A673 (cell line): ENCODE data around the gene CYP46A1. TPM values are rescaled to one million over a fixed set of nuclear protein-coding genes. Genes with fewer than 3 reads are reported as not detected.

Source experiments
- BruUV-seq: library from RNA; stranded (reverse); fragments of 400-500 nt; replicated peaks from 2 replicates; lab custom pipeline; 2021; lab: Mats Ljungman, UMichigan
- CTCF ChIA-PET: fragments of 300-600 bp; sonication (Branson Sonifier 250); formaldehyde crosslinking; loops from one replicate; lab custom pipeline; 2022; ENCODE audit warnings: antibody characterized with exemption; lab: Charles Lee
- POLR2A ChIA-PET: fragments of 300-600 bp; sonication (Branson Sonifier 250); formaldehyde crosslinking; loops from one replicate; lab custom pipeline; 2022; ENCODE audit warnings: antibody characterized with exemption; ENCODE audit not compliant: low non-redundant PET; lab: Charles Lee
- DNase-seq: peaks from one replicate; pipeline ENCODE4 v3.0.0-alpha.2; 2015; ENCODE audit warnings: low spot score
- H3K27ac ChIP-seq: fragments of 200-600 bp; sonication (generic); 2 replicates; pipeline ENCODE4 v1.5.1; 2016; ENCODE audit warnings: mixed run types, low read depth, mild to moderate bottlenecking, mixed read lengths, antibody characterized with exemption, low read length; ENCODE audit not compliant: poor library complexity, severe bottlenecking
- H3K27me3 ChIP-seq: fragments of 200-600 bp; sonication (generic); replicated peaks from 2 replicates; pipeline ENCODE4 v1.6.1; 2017; ENCODE audit warnings: mixed run types, low read depth, mild to moderate bottlenecking, mixed read lengths, antibody characterized with exemption, low read length; ENCODE audit not compliant: insufficient read depth, poor library complexity
- H3K36me3 ChIP-seq: fragments of 200-600 bp; sonication (generic); 2 replicates; pipeline ENCODE4 v1.6.1; 2016; ENCODE audit warnings: mixed run types, mild to moderate bottlenecking, mixed read lengths, antibody characterized with exemption, low read length; ENCODE audit not compliant: insufficient read depth, poor library complexity, severe bottlenecking
- H3K4me1 ChIP-seq: fragments of 200-600 bp; sonication (generic); 2 replicates; pipeline ENCODE4 v1.6.1; 2017; ENCODE audit warnings: mixed run types, mild to moderate bottlenecking, mixed read lengths, antibody characterized with exemption, low read length; ENCODE audit not compliant: insufficient read depth, poor library complexity, severe bottlenecking
- H3K4me3 ChIP-seq: fragments of 200-600 bp; sonication (generic); 2 replicates; pipeline ENCODE4 v1.5.1; 2016; ENCODE audit warnings: low read depth, mixed run types, mild to moderate bottlenecking, mixed read lengths, low read length; ENCODE audit not compliant: poor library complexity, severe bottlenecking
- H3K9me3 ChIP-seq: fragments of 200-600 bp; sonication (generic); 2 replicates; pipeline ENCODE4 v1.6.1; 2016; ENCODE audit warnings: mixed run types, low read depth, mild to moderate bottlenecking, mixed read lengths, antibody characterized with exemption, low read length; ENCODE audit not compliant: poor library complexity, severe bottlenecking
- CTCF ChIP-seq: fragments of 300-800, 200-600 bp; sonication (generic); conservative IDR thresholded peaks from 2 replicates; pipeline ENCODE4 v1.5.1; 2017; ENCODE audit warnings: low read depth, mild to moderate bottlenecking, antibody characterized with exemption, low read length, moderate library complexity, mixed read lengths
- EZH2 ChIP-seq: fragments of 200-600 bp; sonication (generic); IDR thresholded peaks from 2 replicates; pipeline ENCODE4 v1.6.1; 2017; ENCODE audit warnings: borderline replicate concordance, low read depth, mild to moderate bottlenecking, mixed read lengths, antibody characterized with exemption, low read length; ENCODE audit not compliant: poor library complexity, severe bottlenecking
- intact Hi-C: fragments of 100-400 bp; cut with micrococcal nuclease; formaldehyde crosslinking; loops from one replicate; pipeline ENCODE4 v1.10.0; 2022; ENCODE audit not compliant: unreplicated experiment
- total RNA-seq: library from RNA; stranded (reverse); gene quantifications from 2 replicates; pipeline ENCODE4 v1.2.3, GENCODE V29; 2021

The CYP46A1 gene
- total RNA-seq, 1 experiment from 2014 or later, result not detected

GRCh38 chr14:99704037-99704436 lies 19.9 kb downstream of the CYP46A1 start:
- no peak overlapping the region for H3K27ac ChIP-seq
- BruUV-seq, result no TSS peak
- H3K36me3 ChIP-seq, result no peaks in the 10 kb centered on the region
- H3K4me3 ChIP-seq, result no peak overlapping the region
- ChIA-PET CTCF (no interaction called here), POLR2A (no interaction called here)
- TF ChIP-seq EZH2, result no peak
- no peak for TF ChIP-seq CTCF
- H3K27me3 ChIP-seq, result no peaks in the 10 kb centered on the region
- intact Hi-C loops, result no loop called here
- H3K9me3 ChIP-seq, result peaks cover 16% of the 10 kb centered on the region
- no peaks in the 10 kb centered on the region for H3K4me1 ChIP-seq
- DNase-seq, result no peak

GRCh38 chr14:99706107-99706900 lies 22.2 kb downstream of the CYP46A1 start:
- BruUV-seq, result no TSS peak
- DNase-seq, result no peak
- intact Hi-C loops, result no loop called here
- Histone ChIP-seq H3K4me1 (no peaks in the 10 kb centered on the region), H3K9me3 (peaks cover 16% of the 10 kb centered on the region), H3K27ac (no peak overlapping the region), H3K4me3 (no peak overlapping the region), H3K27me3 (peaks cover 3% of the 10 kb centered on the region), H3K36me3 (no peaks in the 10 kb centered on the region)
- ChIA-PET POLR2A (no interaction called here), CTCF (no interaction called here)
- no peak for TF ChIP-seq EZH2
- TF ChIP-seq CTCF, result no peak

GRCh38 chr14:99707420-99707819 lies 23.3 kb downstream of the CYP46A1 start:
- intact Hi-C loops, result no loop called here
- TF ChIP-seq EZH2 (no peak), CTCF (no peak)
- no TSS peak for BruUV-seq
- CTCF ChIA-PET, result no interaction called here
- Histone ChIP-seq H3K4me3 (no peak overlapping the region), H3K27me3 (peaks cover 12% of the 10 kb centered on the region), H3K27ac (no peak overlapping the region), H3K4me1 (no peaks in the 10 kb centered on the region), H3K9me3 (peaks cover 12% of the 10 kb centered on the region), H3K36me3 (no peaks in the 10 kb centered on the region)
- no peak for DNase-seq
- POLR2A ChIA-PET, result no interaction called here
